Effector memory CD4-positive, alpha-beta T cell (primary cell): ENCODE measurements around the gene CAMLG.
"Not testable (repeated sequence)": the region's sequence is repeated elsewhere in the genome, so short reads cannot be mapped to it uniquely, and the experiment has no call there.

Source experiments
- DNase-seq, 3 donors: peaks; one replicate each; pipeline ENCODE4 v3.0.0-alpha.2; 2020
- H3K27ac ChIP-seq: 2 replicates; pipeline ENCODE4 v1.7.0; 2013; ENCODE audit warnings: mild to moderate bottlenecking, low read length, moderate library complexity; ENCODE audit not compliant: insufficient read depth, poor library complexity, severe bottlenecking
- H3K27me3 ChIP-seq: replicated peaks from 2 replicates; pipeline ENCODE4 v1.7.0; 2013; ENCODE audit warnings: mild to moderate bottlenecking, low read length; ENCODE audit not compliant: insufficient read depth, control insufficient read depth, poor library complexity, severe bottlenecking
- H3K36me3 ChIP-seq: 2 replicates; pipeline ENCODE4 v1.7.0; 2013; ENCODE audit warnings: mild to moderate bottlenecking, low read length, moderate library complexity; ENCODE audit not compliant: control insufficient read depth, insufficient read depth
- H3K4me1 ChIP-seq: 2 replicates; pipeline ENCODE4 v1.7.0; 2013; ENCODE audit warnings: low read length, mild to moderate bottlenecking; ENCODE audit not compliant: control insufficient read depth, insufficient read depth, poor library complexity, severe bottlenecking
- H3K4me3 ChIP-seq: 2 replicates; pipeline ENCODE4 v1.7.0; 2013; ENCODE audit warnings: low read length, low read depth, mild to moderate bottlenecking; ENCODE audit not compliant: insufficient read depth, poor library complexity, severe bottlenecking
- H3K9me3 ChIP-seq: 2 replicates; pipeline ENCODE4 v1.7.0; 2013; ENCODE audit warnings: mild to moderate bottlenecking, low read length, moderate library complexity; ENCODE audit not compliant: control insufficient read depth
- total RNA-seq, 3 donors: gene quantifications; one replicate each; lab custom pipeline; 2026; lab: John Stamatoyannopoulos, UW

CAMLG gene
- total RNA-seq: 70.2 to 119 (median 80.7) reads per million in 3 donors

GRCh38 chr5:134738133-134738962 is at the start of gene CAMLG:
CAMLG (plus strand) TSS chr5:134738548; CDS start chr5:134738621, 73 bp downstream.
- H3K36me3 ChIP-seq: peaks cover 9% of the 10 kb centered on the region
- no peaks in the 10 kb centered on the region for H3K9me3 ChIP-seq
- H3K27me3 ChIP-seq: no peaks in the 10 kb centered on the region
- peak; percentile 90 to 96 (median 94) for DNase-seq
- peak within 1 kb of the TSS; percentile 76 for H3K4me3 ChIP-seq
- peaks cover 3% of the 10 kb centered on the region for H3K4me1 ChIP-seq
- H3K27ac ChIP-seq: peak within 1 kb of the TSS; percentile 93

GRCh38 chr5:134690144-134690543 is 48.2 kb upstream of the CAMLG start:
- H3K9me3 ChIP-seq, H3K27me3 ChIP-seq, H3K27ac ChIP-seq, H3K4me3 ChIP-seq, DNase-seq, H3K4me1 ChIP-seq: not testable (repeated sequence)
- peaks cover 46% of the 10 kb centered on the region for H3K36me3 ChIP-seq

- H3K27me3 ChIP-seq: no peaks in the 10 kb centered on the region
- peaks cover 41% of the 10 kb centered on the region for H3K36me3 ChIP-seq
- DNase-seq: no peak
- no peak overlapping the region for H3K4me3 ChIP-seq
- no peaks in the 10 kb centered on the region for H3K9me3 ChIP-seq
- H3K27ac ChIP-seq: no peak overlapping the region
- H3K4me1 ChIP-seq: no peaks in the 10 kb centered on the region
These were observed 45.6 kb upstream of the CAMLG start for GRCh38 chr5:134692722-134693121.

DNA sequence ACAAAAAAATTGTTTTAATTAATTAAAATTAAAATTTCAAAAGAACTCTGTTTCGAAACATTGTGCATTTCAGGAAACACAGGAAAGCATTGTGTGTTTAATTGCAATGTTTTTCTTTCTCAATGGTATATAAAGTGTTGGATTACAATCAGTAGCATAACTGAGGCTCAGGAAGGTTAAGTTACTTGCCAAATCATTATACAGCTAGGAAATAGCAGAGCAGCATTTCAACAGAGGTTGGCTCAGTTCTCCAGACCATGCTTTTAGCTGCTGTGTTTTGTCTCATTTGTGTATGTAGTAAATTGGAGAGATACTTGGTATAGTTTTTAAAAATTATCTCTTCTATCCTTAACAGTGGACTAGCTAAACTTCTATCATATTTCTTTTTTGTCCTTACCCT is 30.0 kb upstream of the CAMLG start:
- Histone ChIP-seq H3K27ac (no peak overlapping the region), H3K4me1 (no peaks in the 10 kb centered on the region), H3K9me3 (no peaks in the 10 kb centered on the region), H3K4me3 (no peak overlapping the region), H3K36me3 (peaks cover 38% of the 10 kb centered on the region), H3K27me3 (no peaks in the 10 kb centered on the region)
- no peak for DNase-seq

DNA sequence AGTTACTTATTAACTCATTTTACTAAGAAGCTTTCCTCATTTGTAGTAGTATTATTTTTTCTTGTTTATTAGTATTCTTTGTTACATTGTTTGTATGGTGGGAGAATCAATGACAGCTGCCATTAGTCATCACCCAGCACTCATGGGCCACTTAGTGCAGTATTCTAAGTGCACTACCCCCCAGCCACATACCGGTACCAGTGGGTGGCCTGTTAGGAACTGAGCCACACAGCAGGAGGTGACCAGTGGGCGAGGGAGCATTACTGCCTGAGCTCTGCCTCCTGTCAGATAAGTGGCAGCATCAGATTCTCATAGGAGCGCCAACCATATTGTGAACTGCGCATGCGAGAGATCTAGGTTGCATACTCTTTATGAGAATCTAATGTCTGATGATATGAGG is 24.2 kb upstream of the CAMLG start:
- no peak overlapping the region for H3K27ac ChIP-seq
- H3K4me1 ChIP-seq: no peaks in the 10 kb centered on the region
- no peak for DNase-seq
- H3K4me3 ChIP-seq: no peak overlapping the region
- no peaks in the 10 kb centered on the region for H3K27me3 ChIP-seq
- H3K9me3 ChIP-seq: no peaks in the 10 kb centered on the region
- H3K36me3 ChIP-seq: peaks cover 24% of the 10 kb centered on the region

GRCh38 chr5:134714541-134714940 is 23.8 kb upstream of the CAMLG start:
- DNase-seq: no peak
- Histone ChIP-seq H3K4me3 (no peak overlapping the region), H3K27me3 (no peaks in the 10 kb centered on the region), H3K9me3 (no peaks in the 10 kb centered on the region), H3K4me1 (no peaks in the 10 kb centered on the region), H3K27ac (no peak overlapping the region), H3K36me3 (peaks cover 24% of the 10 kb centered on the region)

DNA sequence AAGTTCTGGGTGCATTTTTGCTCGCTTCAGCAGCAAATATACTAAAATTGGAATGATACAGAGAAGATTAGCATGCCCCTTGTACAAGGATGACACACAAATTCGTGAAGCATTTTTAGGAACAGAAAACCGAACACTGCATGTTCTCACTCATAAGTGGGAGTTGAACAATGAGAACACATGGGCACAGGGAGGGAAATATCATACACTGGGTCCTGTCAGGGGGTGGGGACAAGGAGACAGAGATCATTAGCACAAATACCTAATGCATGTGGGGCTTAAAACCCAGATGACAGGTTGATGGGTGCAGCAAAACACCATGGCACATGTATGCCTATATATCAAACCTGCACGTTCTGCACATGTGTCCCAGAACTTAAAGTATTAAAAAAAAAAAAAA is 22.9 kb upstream of the CAMLG start:
- H3K27me3 ChIP-seq, H3K4me1 ChIP-seq, H3K9me3 ChIP-seq, H3K27ac ChIP-seq, DNase-seq, H3K4me3 ChIP-seq: not testable (repeated sequence)
- peaks cover 19% of the 10 kb centered on the region for H3K36me3 ChIP-seq

DNA sequence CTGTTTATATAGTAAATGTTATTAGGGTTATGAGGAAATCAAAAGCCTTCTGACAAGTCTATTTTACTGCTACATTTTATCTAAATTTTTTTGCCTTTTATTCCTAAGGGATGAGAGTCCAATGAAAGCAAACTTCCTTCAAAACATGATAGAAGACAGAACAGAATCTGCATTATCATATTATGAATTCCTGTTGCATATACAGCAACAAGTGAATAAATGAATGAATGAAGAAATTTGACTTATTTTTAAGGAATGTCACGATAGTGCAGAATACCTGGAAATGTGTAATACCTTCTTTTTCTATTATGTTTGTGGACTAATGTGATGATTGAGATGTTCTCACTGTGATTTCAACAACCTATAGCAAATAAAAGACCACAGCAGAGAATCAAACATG is 13.5 kb upstream of the CAMLG start:
- no peaks in the 10 kb centered on the region for H3K4me1 ChIP-seq
- DNase-seq: no peak
- no peak overlapping the region for H3K27ac ChIP-seq
- H3K9me3 ChIP-seq: no peaks in the 10 kb centered on the region
- peaks cover 34% of the 10 kb centered on the region for H3K36me3 ChIP-seq
- H3K27me3 ChIP-seq: no peaks in the 10 kb centered on the region
- H3K4me3 ChIP-seq: no peak overlapping the region

GRCh38 chr5:134732819-134733218 is 5.5 kb upstream of the CAMLG start:
- H3K9me3 ChIP-seq: no peaks in the 10 kb centered on the region
- no peak overlapping the region for H3K4me3 ChIP-seq
- no peaks in the 10 kb centered on the region for H3K4me1 ChIP-seq
- DNase-seq: no peak
- no peak overlapping the region for H3K27ac ChIP-seq
- H3K27me3 ChIP-seq: no peaks in the 10 kb centered on the region
- H3K36me3 ChIP-seq: no peaks in the 10 kb centered on the region

- no peaks in the 10 kb centered on the region for H3K9me3 ChIP-seq
These were observed 3.1 kb upstream of the CAMLG start for GRCh38 chr5:134735243-134735642.

More at GRCh38 chr5:134735243-134735642, 3.1 kb upstream of the CAMLG start:
- Histone ChIP-seq H3K27ac (no peak overlapping the region), H3K27me3 (no peaks in the 10 kb centered on the region), H3K36me3 (no peaks in the 10 kb centered on the region), H3K4me3 (no peak overlapping the region), H3K4me1 (peaks cover 3% of the 10 kb centered on the region)
- DNase-seq: no peak
